CD8-positive, alpha-beta memory T cell (primary cell): ENCODE measurements around the gene IRGQ. TPM values are rescaled to one million over a fixed set of nuclear protein-coding genes. Genes with fewer than 3 reads are reported as not detected.

Experiments
- CTCF ChIA-PET: fragments of 350-600 bp; sonication (Branson Sonifier 250); formaldehyde crosslinking; loops from one replicate; lab custom pipeline; 2021; ENCODE audit warnings: antibody characterized with exemption; lab: Charles Lee
- POLR2A ChIA-PET: fragments of 350-600 bp; sonication (Branson Sonifier 250); formaldehyde crosslinking; loops from one replicate; lab custom pipeline; 2021; ENCODE audit warnings: antibody characterized with exemption; lab: Charles Lee
- DNase-seq, 5 donors: peaks; one replicate each; pipeline versions ENCODE4 v3.0.0 to v3.0.0-alpha.2; 2020 to 2022; ENCODE audit warnings: mixed read lengths in 1 of 5
- H3K27ac ChIP-seq: one replicate; pipeline ENCODE4 v1.7.0; 2013; ENCODE audit warnings: low read depth, mild to moderate bottlenecking, low read length, moderate library complexity
- H3K27me3 ChIP-seq: 2 replicates; pipeline ENCODE4 v1.7.0; 2013; ENCODE audit warnings: low read length, mild to moderate bottlenecking; ENCODE audit not compliant: insufficient read depth, poor library complexity, severe bottlenecking
- H3K36me3 ChIP-seq: 2 replicates; pipeline ENCODE4 v1.7.0; 2013; ENCODE audit warnings: mild to moderate bottlenecking, low read length, moderate library complexity; ENCODE audit not compliant: insufficient read depth
- H3K4me1 ChIP-seq: 2 replicates; pipeline ENCODE4 v1.7.0; 2013; ENCODE audit warnings: mild to moderate bottlenecking, low read length, moderate library complexity; ENCODE audit not compliant: insufficient read depth
- H3K4me3 ChIP-seq: 2 replicates; pipeline ENCODE4 v1.7.0; 2013; ENCODE audit warnings: mild to moderate bottlenecking, low read length
- H3K9me3 ChIP-seq: 2 replicates; pipeline ENCODE4 v1.7.0; 2013; ENCODE audit warnings: mild to moderate bottlenecking, low read length
- H3K27ac Mint-ChIP-seq, 8 donors: one replicate each; pipeline ENCODE4 v1.8.0; 2020 to 2021; ENCODE audit warnings: mixed read lengths in 8 of 8, mild to moderate bottlenecking in 6 of 8, inconsistent platforms in 3 of 8, moderate library complexity in 3 of 8
- H3K27me3 Mint-ChIP-seq, 2 donors: one replicate each; pipeline ENCODE4 v1.8.0; 2020 to 2021; ENCODE audit warnings: mixed read lengths in 2 of 2, mild to moderate bottlenecking in 1 of 2, moderate library complexity in 1 of 2
- H3K36me3 Mint-ChIP-seq, 3 donors: one replicate each; pipeline ENCODE4 v1.8.0; 2020 to 2021; ENCODE audit warnings: mixed read lengths in 3 of 3, inconsistent platforms in 1 of 3, mild to moderate bottlenecking in 1 of 3
- H3K4me1 Mint-ChIP-seq, 3 donors: one replicate each; pipeline ENCODE4 v1.8.0; 2020 to 2021; ENCODE audit warnings: mixed read lengths in 3 of 3, inconsistent platforms in 1 of 3, mild to moderate bottlenecking in 1 of 3
- H3K4me3 Mint-ChIP-seq, 7 donors: one replicate each; pipeline ENCODE4 v1.8.0; 2020 to 2021; ENCODE audit warnings: mixed read lengths in 7 of 7, mild to moderate bottlenecking in 6 of 7, moderate library complexity in 4 of 7, inconsistent platforms in 2 of 7
- H3K9me3 Mint-ChIP-seq, 5 donors: one replicate each; pipeline ENCODE4 v1.8.0; 2020 to 2022; ENCODE audit warnings: mixed read lengths in 5 of 5, mild to moderate bottlenecking in 3 of 5, moderate library complexity in 2 of 5, inconsistent platforms in 1 of 5
- polyA plus RNA-seq: library from polyadenylated mRNA; unstranded; fragments of 300-500 nt; fragmentation: Illumina TruSeq; gene quantifications from one replicate; pipeline ENCODE4 v1.2.3, GENCODE V29; 2021
- total RNA-seq, 2 experiments: library from RNA; stranded (reverse); gene quantifications; one replicate each; pipeline ENCODE4 v1.2.3, GENCODE V29; 2021

IRGQ gene
- total and polyA plus RNA-seq, 3 experiments from 2014 or later, result 2.2 to 30.2 (median 25.4) TPM

- no peaks in the 10 kb centered on the region for H3K9me3 ChIP-seq
- H3K4me3 ChIP-seq, result no peak overlapping the region
- no peak for DNase-seq
- Mint-ChIP-seq H3K27me3 (no peaks in the 10 kb centered on the region), H3K27ac (peak overlapping the region in 1 of 8 donors; percentile 71), H3K36me3 (peaks cover 0 to 68% (median 7%) of the 10 kb centered on the region in 3 donors), H3K4me1 (no peaks in the 10 kb centered on the region), H3K9me3 (no peaks in the 10 kb centered on the region), H3K4me3 (no peak overlapping the region)
- H3K27ac ChIP-seq, result no peak overlapping the region
- H3K4me1 ChIP-seq, result no peaks in the 10 kb centered on the region
- POLR2A ChIA-PET, result no interaction called here
- H3K36me3 ChIP-seq, result peaks cover 26% of the 10 kb centered on the region
- no peaks in the 10 kb centered on the region for H3K27me3 ChIP-seq
- CTCF ChIA-PET, result interaction anchor here (2.2 kb wide), 1 partner anchor 9 kb away, joined by 9 read pairs; no protein-coding TSS in a partner anchor
These were observed 50.0 kb downstream of the IRGQ start for GRCh38 chr19:43545981-43546380.

- no peak overlapping the region for H3K4me3 ChIP-seq
- no peaks in the 10 kb centered on the region for H3K4me1 ChIP-seq
- no peaks in the 10 kb centered on the region for H3K27me3 ChIP-seq
- ChIA-PET POLR2A (no interaction called here), CTCF (interaction anchor here (2.2 kb wide), 1 partner anchor 10 kb away, joined by 9 read pairs; no protein-coding TSS in a partner anchor)
- no peak for DNase-seq
- Mint-ChIP-seq H3K4me1 (no peaks in the 10 kb centered on the region), H3K27me3 (no peaks in the 10 kb centered on the region), H3K27ac (peak overlapping the region in 1 of 8 donors; percentile 52), H3K4me3 (no peak overlapping the region), H3K36me3 (peaks cover 2 to 69% (median 9%) of the 10 kb centered on the region in 3 donors), H3K9me3 (no peaks in the 10 kb centered on the region)
- H3K36me3 ChIP-seq, result peaks cover 20% of the 10 kb centered on the region
- no peak overlapping the region for H3K27ac ChIP-seq
- no peaks in the 10 kb centered on the region for H3K9me3 ChIP-seq
These were observed 50.7 kb downstream of the IRGQ start for GRCh38 chr19:43545276-43545675.

- H3K36me3 ChIP-seq, result peaks cover 23% of the 10 kb centered on the region
- no peak for DNase-seq
- no peaks in the 10 kb centered on the region for H3K4me1 ChIP-seq
- Mint-ChIP-seq H3K9me3 (peaks cover 0 to 4% (median 0%) of the 10 kb centered on the region in 5 donors), H3K27ac (peak overlapping the region in 1 of 8 donors; percentile 34), H3K27me3 (no peaks in the 10 kb centered on the region), H3K4me1 (no peaks in the 10 kb centered on the region), H3K4me3 (no peak overlapping the region), H3K36me3 (peaks cover 9 to 70% (median 11%) of the 10 kb centered on the region in 3 donors)
- H3K4me3 ChIP-seq, result no peak overlapping the region
- H3K9me3 ChIP-seq, result peaks cover 3% of the 10 kb centered on the region
- no peaks in the 10 kb centered on the region for H3K27me3 ChIP-seq
- ChIA-PET CTCF (interaction anchor here (1.4 kb wide), 1 partner anchor 9 kb away, joined by 3 read pairs; no protein-coding TSS in a partner anchor), POLR2A (no interaction called here)
- no peak overlapping the region for H3K27ac ChIP-seq
These were observed 51.9 kb downstream of the IRGQ start for GRCh38 chr19:43544077-43544476.

GRCh38 chr19:43541920-43542650 is 53.8 kb downstream of the IRGQ start:
- peaks cover 26% of the 10 kb centered on the region for H3K36me3 ChIP-seq
- POLR2A ChIA-PET, result interaction anchor here (0.8 kb wide), 1 partner anchor 9 kb away, joined by 3 read pairs; the partner anchor contains the start of gene ZNF575

GRCh38 chr19:43540381-43540780 is 55.6 kb downstream of the IRGQ start:
- Histone ChIP-seq H3K27ac (no peak overlapping the region), H3K9me3 (peaks cover 5% of the 10 kb centered on the region), H3K4me1 (no peaks in the 10 kb centered on the region), H3K27me3 (no peaks in the 10 kb centered on the region), H3K36me3 (peaks cover 23% of the 10 kb centered on the region), H3K4me3 (no peak overlapping the region)
- Mint-ChIP-seq H3K36me3 (peaks cover 17 to 75% (median 21%) of the 10 kb centered on the region in 3 donors), H3K9me3 (peaks cover 0 to 5% (median 3%) of the 10 kb centered on the region in 5 donors), H3K4me3 (no peak overlapping the region), H3K27me3 (no peaks in the 10 kb centered on the region), H3K4me1 (peaks cover under 1 to 3% (median 2%) of the 10 kb centered on the region in 3 donors), H3K27ac (peak overlapping the region in 2 of 8 donors; percentile 6 to 77)
- ChIA-PET POLR2A (no interaction called here), CTCF (no interaction called here)
- no peak for DNase-seq

More at GRCh38 chr19:43541920-43542650, 53.8 kb downstream of the IRGQ start:
- Mint-ChIP-seq H3K27ac (no peak overlapping the region), H3K27me3 (no peaks in the 10 kb centered on the region), H3K4me3 (no peak overlapping the region), H3K4me1 (no peaks in the 10 kb centered on the region), H3K9me3 (peaks cover 0 to 4% (median 3%) of the 10 kb centered on the region in 5 donors), H3K36me3 (peaks cover 17 to 80% (median 21%) of the 10 kb centered on the region in 3 donors)
- Histone ChIP-seq H3K27me3 (no peaks in the 10 kb centered on the region), H3K4me1 (no peaks in the 10 kb centered on the region), H3K27ac (no peak overlapping the region), H3K4me3 (no peak overlapping the region), H3K9me3 (peaks cover 5% of the 10 kb centered on the region)
- no peak for DNase-seq
- CTCF ChIA-PET, result no interaction called here

- no peak overlapping the region for H3K4me3 ChIP-seq
- peaks cover 17 to 61% (median 21%) of the 10 kb centered on the region in 3 donors for H3K36me3 Mint-ChIP-seq
- peaks cover 0 to 6% (median 3%) of the 10 kb centered on the region in 5 donors for H3K9me3 Mint-ChIP-seq
These were observed 57.0 kb downstream of the IRGQ start for GRCh38 chr19:43538922-43539321.

GRCh38 chr19:43534816-43535761 is 60.8 kb downstream of the IRGQ start:
- H3K9me3 Mint-ChIP-seq, result peaks cover 0 to 6% (median 3%) of the 10 kb centered on the region in 5 donors
- H3K36me3 ChIP-seq, result peaks cover 6% of the 10 kb centered on the region
- H3K9me3 ChIP-seq, result peaks cover 5% of the 10 kb centered on the region
- no peaks in the 10 kb centered on the region for H3K27me3 ChIP-seq
- peak in 2 of 5 donors; percentile 12 to 57 for DNase-seq
- H3K4me1 Mint-ChIP-seq, result peaks cover 17 to 22% (median 21%) of the 10 kb centered on the region in 3 donors
- H3K36me3 Mint-ChIP-seq, result peaks cover 11 to 35% (median 17%) of the 10 kb centered on the region in 3 donors
- POLR2A ChIA-PET, result interaction anchor here (1.3 to 1.4 kb wide), 2 partner anchors 59 to 96 kb away, joined by 4 read pairs; no protein-coding TSS in a partner anchor
- no peak overlapping the region for H3K27ac ChIP-seq
- peaks cover 8% of the 10 kb centered on the region for H3K4me1 ChIP-seq
- H3K4me3 ChIP-seq, result no peak overlapping the region
- H3K4me3 Mint-ChIP-seq, result peak overlapping the region in 5 of 7 donors; percentile 19 to 87 (median 42)
- CTCF ChIA-PET, result interaction anchor here (1.2 to 6.1 kb wide), 4 partner anchors 9 to 60 kb away, joined by 3 to 50 read pairs (median 22); partner anchors contain the start of genes IRGQ and ZNF576
- peak overlapping the region in 6 of 8 donors; percentile 43 to 91 (median 64) for H3K27ac Mint-ChIP-seq
- no peaks in the 10 kb centered on the region for H3K27me3 Mint-ChIP-seq

More at GRCh38 chr19:43538922-43539321, 57.0 kb downstream of the IRGQ start:
- Mint-ChIP-seq H3K4me1 (peaks cover 4 to 6% (median 6%) of the 10 kb centered on the region in 3 donors), H3K27ac (no peak overlapping the region), H3K4me3 (no peak overlapping the region), H3K27me3 (no peaks in the 10 kb centered on the region)
- peaks cover 5% of the 10 kb centered on the region for H3K9me3 ChIP-seq
- H3K27me3 ChIP-seq, result no peaks in the 10 kb centered on the region
- CTCF ChIA-PET, result interaction anchor here (1.9 kb wide), 1 partner anchor 17 kb away, joined by 6 read pairs; no protein-coding TSS in a partner anchor
- POLR2A ChIA-PET, result no interaction called here
- no peaks in the 10 kb centered on the region for H3K4me1 ChIP-seq
- DNase-seq, result no peak
- H3K36me3 ChIP-seq, result peaks cover 16% of the 10 kb centered on the region
- no peak overlapping the region for H3K27ac ChIP-seq
